ENCODE data around the gene PDPR. TPM values are rescaled to one million over a fixed set of nuclear protein-coding genes. Genes with fewer than 3 reads are reported as not detected.

PDPR gene
- total RNA-seq, 1 experiment from 2014 or later, result 28.5 TPM

GRCh38 chr16:70159355-70160348, 45.5 kb downstream of the PDPR start:
- Histone ChIP-seq H3K4me1 (ENCODE audit: control insufficient read depth in 1 of 2, insufficient read depth in 2 of 2, low read length in 2 of 2) (peaks cover 6 to 9% of the 10 kb centered on the region in 2 experiments; a peak in 3 of 4 replicates), H3K27ac (ENCODE audit: low read depth, low read length) (no peak overlapping the region)

More at GRCh38 chr16:70159355-70160348, 45.5 kb downstream of the PDPR start:
- no peaks in the 10 kb centered on the region for H3K9me3 ChIP-seq (ENCODE audit: control insufficient read depth in 1 of 2, insufficient read depth in 1 of 2, low read depth in 1 of 2, low read length in 2 of 2)
- TSS peak; percentile 18 for BruUV-seq (replicated peaks)
- ATAC-seq, result no peak
- H3K79me2 ChIP-seq (ENCODE audit: insufficient read depth, low read length), result no peaks in the 10 kb centered on the region
- H3K27me3 ChIP-seq (ENCODE audit: insufficient read depth, low read length), result no peaks in the 10 kb centered on the region
- no peak overlapping the region for H3K4me2 ChIP-seq (ENCODE audit: low read length)
- intact Hi-C loops (cut with micrococcal nuclease), result loop anchor here (10.0 kb wide), 1 partner anchor 95 kb away; the partner anchor contains the start of gene EXOSC6
- ChIA-PET RAD21 (ENCODE audit: low non-redundant PET in 1 of 2, low total read pairs in 2 of 2, uncharacterized antibody in 2 of 2, unreplicated experiment in 2 of 2) (no interaction called here), CTCF (no interaction called here), POLR2A (no interaction called here)
- H3K9ac ChIP-seq (ENCODE audit: low read length), result no peak overlapping the region
- no peak for TF ChIP-seq CEBPB (IDR thresholded peaks at IDR 0.05; ENCODE audit: low read depth)
- TF ChIP-seq FOSL1 (IDR thresholded peaks at IDR 0.05; ENCODE audit: low read depth), result no peak
- no peak for TF ChIP-seq ZBTB33 (IDR thresholded peaks at IDR 0.05; ENCODE audit: extremely low read depth, insufficient replicate concordance, low read length)
- no peak for TF ChIP-seq SP1 (IDR thresholded peaks at IDR 0.05; ENCODE audit: low read depth)
- TF ChIP-seq ATF3 (IDR thresholded peaks at IDR 0.05), result no peak
- TF ChIP-seq ELF1 (IDR thresholded peaks at IDR 0.05; ENCODE audit: borderline replicate concordance, low read depth), result no peak
- TF ChIP-seq EZH2 (IDR thresholded peaks at IDR 0.05), result no peak
- TF ChIP-seq RAD21 (IDR thresholded peaks at IDR 0.05; ENCODE audit: low read depth), result no peak
- no peak for TF ChIP-seq CBX3 (IDR thresholded peaks at IDR 0.05; ENCODE audit: low read depth)
- H4K20me1 ChIP-seq (ENCODE audit: insufficient read depth), result no peaks in the 10 kb centered on the region
- no peak overlapping the region for H3K4me3 ChIP-seq (replicated peaks in 1 of 2; ENCODE audit: low read depth in 1 of 2, low read length in 2 of 2)
- H3K9me2 ChIP-seq (ENCODE audit: insufficient read depth), result no peaks in the 10 kb centered on the region
- DNase-seq (ENCODE audit: low read depth, low spot score), result no peak
- H2AFZ ChIP-seq (ENCODE audit: low read depth, low read length, poor library complexity, severe bottlenecking), result no peak overlapping the region
- peaks cover 26 to 42% of the 10 kb centered on the region in 2 experiments; a peak in 3 of 4 replicates for H3K36me3 ChIP-seq (ENCODE audit: control insufficient read depth in 1 of 2, insufficient read depth in 2 of 2, low read length in 2 of 2)

All from HCT116 (cell line).